DND-41 (cell line): Measurements from ENCODE around the gene MBD2.

Experiments used
- CTCF ChIP-seq: IDR thresholded peaks from 2 replicates; pipeline ENCODE4 v1.5.1; 2012; ENCODE audit warnings: borderline replicate concordance, low read length, moderate library complexity, mild to moderate bottlenecking; ENCODE audit not compliant: poor library complexity, severe bottlenecking; ENCODE audit errors: extremely low read depth
- EZH2 ChIP-seq: IDR thresholded peaks from 3 replicates; pipeline ENCODE4 v1.6.1; 2012; ENCODE audit warnings: borderline replicate concordance, low read depth, mild to moderate bottlenecking, moderate library complexity, low read length, inconsistent platforms; ENCODE audit not compliant: severe bottlenecking

- TF ChIP-seq CTCF (no peak), EZH2 (no peak)
Observed at GRCh38 chr18:54163453-54163852, 61.0 kb downstream of the MBD2 start.
